Fibroblast of lung (primary cell): ENCODE data around the gene SAE1.

ENCODE experiments used
- EZH2 ChIP-seq: IDR thresholded peaks from 2 replicates; pipeline ENCODE4 v1.5.1; 2012; ENCODE audit warnings: low read length, control low read depth, mild to moderate bottlenecking; ENCODE audit errors: missing control alignments
- TF ChIP-seq, protein P1 (sequence below), 2 donors: IDR thresholded peaks in 1 of 2; conservative IDR thresholded peaks in 1 of 2; 1 replicate in 1 of 2; 2 replicates in 1 of 2; pipeline ENCODE4 v1.5.1; 2011 to 2012; ENCODE audit warnings: low read length in 2 of 2, control low read depth in 1 of 2, inconsistent platforms in 1 of 2, low read depth in 1 of 2, mild to moderate bottlenecking in 1 of 2

DNA sequence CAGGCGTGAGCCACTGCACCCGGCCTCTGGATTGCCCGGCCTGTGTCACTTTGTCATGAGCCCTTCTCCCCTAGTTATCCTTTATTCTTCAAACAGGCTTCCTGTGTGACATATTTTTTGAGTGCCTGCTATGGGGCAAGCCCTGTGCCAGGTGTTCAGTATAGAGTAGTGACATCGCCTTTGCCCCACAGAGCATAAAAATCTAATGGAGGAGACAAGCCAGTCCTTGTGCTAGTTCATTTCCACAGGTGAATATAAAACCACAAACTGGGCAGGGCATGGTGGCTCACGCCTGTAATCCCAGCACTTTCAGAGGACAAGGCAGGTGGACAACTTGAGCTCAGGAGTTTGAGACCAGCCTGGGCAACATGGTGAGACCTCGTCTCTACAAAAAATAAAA, 57.2 kb downstream of the SAE1 start:
- TF ChIP-seq, protein P1, sequence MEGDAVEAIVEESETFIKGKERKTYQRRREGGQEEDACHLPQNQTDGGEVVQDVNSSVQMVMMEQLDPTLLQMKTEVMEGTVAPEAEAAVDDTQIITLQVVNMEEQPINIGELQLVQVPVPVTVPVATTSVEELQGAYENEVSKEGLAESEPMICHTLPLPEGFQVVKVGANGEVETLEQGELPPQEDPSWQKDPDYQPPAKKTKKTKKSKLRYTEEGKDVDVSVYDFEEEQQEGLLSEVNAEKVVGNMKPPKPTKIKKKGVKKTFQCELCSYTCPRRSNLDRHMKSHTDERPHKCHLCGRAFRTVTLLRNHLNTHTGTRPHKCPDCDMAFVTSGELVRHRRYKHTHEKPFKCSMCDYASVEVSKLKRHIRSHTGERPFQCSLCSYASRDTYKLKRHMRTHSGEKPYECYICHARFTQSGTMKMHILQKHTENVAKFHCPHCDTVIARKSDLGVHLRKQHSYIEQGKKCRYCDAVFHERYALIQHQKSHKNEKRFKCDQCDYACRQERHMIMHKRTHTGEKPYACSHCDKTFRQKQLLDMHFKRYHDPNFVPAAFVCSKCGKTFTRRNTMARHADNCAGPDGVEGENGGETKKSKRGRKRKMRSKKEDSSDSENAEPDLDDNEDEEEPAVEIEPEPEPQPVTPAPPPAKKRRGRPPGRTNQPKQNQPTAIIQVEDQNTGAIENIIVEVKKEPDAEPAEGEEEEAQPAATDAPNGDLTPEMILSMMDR (conservative IDR thresholded peaks at IDR 0.05 in 1 of 2, IDR thresholded peaks at IDR 0.05 in 1 of 2; ENCODE audit: low read depth in 1 of 2, low read length in 2 of 2): no peak
- no peak for TF ChIP-seq EZH2
